Loucy (cell line): Measurements from ENCODE around the gene OR4F15.

Experiments
- EZH2phosphoT487 ChIP-seq: fragments of 200-600 bp; IDR thresholded peaks from 2 replicates; pipeline ENCODE4 v1.6.1; 2018; ENCODE audit warnings: antibody characterized with exemption, mild to moderate bottlenecking, moderate library complexity, borderline replicate concordance
- TF ChIP-seq, protein P1 (sequence below): fragments of 200-600 bp; sonication (generic); conservative IDR thresholded peaks from 2 replicates; pipeline ENCODE4 v1.5.1; 2014; ENCODE audit warnings: mild to moderate bottlenecking, antibody characterized with exemption, low read length

DNA sequence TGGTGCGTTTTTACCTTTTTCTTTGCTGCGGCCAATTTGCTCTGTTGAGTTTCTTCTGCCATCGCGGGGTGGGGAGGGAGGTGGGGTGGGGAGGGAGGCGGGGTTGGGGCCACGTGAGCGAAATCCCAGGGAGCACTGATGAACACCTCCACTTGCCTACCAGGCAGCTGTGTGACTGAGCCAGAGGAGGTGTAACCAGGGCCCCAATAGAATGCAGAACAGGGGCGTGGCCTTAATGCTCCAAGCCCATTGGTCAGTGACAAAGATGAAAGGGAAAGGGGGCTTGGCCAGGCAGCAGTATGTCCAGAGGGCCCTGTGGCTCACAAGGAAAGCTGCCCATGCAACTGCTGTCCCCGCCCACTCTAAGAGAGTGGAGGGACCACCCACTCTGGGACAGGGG is 30.1 kb upstream of the OR4F15 start:
- TF ChIP-seq, protein P1, sequence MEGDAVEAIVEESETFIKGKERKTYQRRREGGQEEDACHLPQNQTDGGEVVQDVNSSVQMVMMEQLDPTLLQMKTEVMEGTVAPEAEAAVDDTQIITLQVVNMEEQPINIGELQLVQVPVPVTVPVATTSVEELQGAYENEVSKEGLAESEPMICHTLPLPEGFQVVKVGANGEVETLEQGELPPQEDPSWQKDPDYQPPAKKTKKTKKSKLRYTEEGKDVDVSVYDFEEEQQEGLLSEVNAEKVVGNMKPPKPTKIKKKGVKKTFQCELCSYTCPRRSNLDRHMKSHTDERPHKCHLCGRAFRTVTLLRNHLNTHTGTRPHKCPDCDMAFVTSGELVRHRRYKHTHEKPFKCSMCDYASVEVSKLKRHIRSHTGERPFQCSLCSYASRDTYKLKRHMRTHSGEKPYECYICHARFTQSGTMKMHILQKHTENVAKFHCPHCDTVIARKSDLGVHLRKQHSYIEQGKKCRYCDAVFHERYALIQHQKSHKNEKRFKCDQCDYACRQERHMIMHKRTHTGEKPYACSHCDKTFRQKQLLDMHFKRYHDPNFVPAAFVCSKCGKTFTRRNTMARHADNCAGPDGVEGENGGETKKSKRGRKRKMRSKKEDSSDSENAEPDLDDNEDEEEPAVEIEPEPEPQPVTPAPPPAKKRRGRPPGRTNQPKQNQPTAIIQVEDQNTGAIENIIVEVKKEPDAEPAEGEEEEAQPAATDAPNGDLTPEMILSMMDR, result no peak
- no peak for TF ChIP-seq EZH2phosphoT487
